Myocyte (in vitro differentiated cells): ENCODE measurements around the gene UTS2B. TPM values are rescaled to one million over a fixed set of nuclear protein-coding genes. Genes with fewer than 3 reads are reported as not detected.

Experiments
- DNase-seq: peaks from one replicate; pipeline ENCODE4 v3.0.0-alpha.2; 2012; ENCODE audit warnings: low read depth
- total RNA-seq: library from RNA; depleted of rRNA; stranded (reverse); fragments of >200 nt; gene quantifications from 2 replicates; pipeline ENCODE4 v1.2.3, GENCODE V29; 2014

The UTS2B gene
- total RNA-seq, 1 donor from 2014 or later = 0.16 TPM

DNA sequence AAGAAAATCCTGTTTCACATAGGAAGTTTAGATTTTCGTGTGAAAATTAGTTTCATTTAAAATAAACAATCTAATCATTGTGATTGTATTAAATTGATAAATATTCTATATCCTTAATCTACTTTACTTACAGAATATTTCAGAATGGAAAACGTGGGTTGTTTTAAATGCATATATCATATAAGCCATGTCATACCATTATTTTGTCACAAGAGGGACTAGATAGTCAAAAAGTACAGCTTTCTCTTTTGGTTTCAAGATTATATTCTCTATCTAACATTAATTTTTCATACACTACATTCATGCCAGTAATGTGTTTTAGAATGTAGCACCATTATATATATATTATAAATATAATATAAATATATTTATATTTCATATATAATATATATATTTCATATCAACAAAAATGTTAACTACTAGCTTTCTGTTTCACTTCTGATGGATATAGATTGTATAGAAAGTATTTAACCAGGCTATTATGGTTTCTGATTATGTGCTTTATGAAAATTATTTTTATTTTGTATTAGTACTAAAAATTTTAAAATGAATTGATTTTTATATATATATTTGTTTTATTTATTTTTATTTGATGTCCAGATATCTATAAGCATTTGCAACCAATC lies 86.0 kb downstream of the UTS2B start:
- peak; percentile 20 for DNase-seq

DNA sequence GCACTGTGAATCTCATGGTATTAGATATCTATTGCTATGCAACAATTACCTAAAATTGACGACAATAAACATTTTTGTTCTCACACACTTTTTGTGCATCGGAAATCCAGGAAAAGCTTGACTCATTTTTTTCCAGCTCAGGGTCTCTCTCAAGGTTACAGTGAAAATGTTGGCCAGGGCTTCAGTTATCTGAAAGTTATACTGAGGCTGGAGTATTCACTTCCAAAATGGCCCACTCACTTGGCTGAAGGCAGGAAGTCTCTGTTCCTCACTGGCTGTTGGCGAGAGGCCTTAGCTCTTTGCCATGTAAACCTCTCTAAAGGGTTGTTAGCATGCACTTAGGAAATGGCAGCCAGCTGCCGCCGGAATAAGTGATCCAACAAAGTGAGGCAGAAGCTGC lies 89.8 kb downstream of the UTS2B start:
- no peak for DNase-seq

DNA sequence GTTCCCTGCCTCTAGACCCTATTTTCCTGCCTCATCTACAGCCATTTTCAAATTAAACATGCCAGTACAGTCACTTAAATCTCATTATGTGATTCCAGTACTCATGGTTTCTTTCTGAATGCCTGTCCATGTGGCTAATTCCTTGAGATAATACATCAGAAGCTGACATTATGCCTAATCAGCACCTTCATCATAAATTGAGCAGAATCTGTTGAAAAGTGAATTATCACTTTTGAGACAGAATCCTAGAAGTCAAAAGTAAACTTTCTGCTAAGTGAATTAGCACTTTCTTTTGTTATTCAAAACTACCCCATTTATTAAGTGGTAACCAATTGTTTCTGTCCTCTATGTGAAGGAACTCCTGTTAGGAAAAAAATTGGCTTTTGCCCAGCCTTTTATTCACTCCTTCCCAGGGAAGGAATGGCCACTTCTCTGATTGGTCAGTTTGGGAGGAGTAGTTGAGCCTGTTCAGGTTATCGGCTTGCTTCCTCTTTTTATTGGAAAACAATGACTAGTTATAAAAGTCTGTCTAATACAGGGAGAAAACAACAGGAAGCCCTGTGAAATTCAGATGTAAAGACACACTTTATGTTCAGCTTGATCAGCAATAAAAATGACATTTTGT lies 90.8 kb downstream of the UTS2B start:
- no peak for DNase-seq

DNA sequence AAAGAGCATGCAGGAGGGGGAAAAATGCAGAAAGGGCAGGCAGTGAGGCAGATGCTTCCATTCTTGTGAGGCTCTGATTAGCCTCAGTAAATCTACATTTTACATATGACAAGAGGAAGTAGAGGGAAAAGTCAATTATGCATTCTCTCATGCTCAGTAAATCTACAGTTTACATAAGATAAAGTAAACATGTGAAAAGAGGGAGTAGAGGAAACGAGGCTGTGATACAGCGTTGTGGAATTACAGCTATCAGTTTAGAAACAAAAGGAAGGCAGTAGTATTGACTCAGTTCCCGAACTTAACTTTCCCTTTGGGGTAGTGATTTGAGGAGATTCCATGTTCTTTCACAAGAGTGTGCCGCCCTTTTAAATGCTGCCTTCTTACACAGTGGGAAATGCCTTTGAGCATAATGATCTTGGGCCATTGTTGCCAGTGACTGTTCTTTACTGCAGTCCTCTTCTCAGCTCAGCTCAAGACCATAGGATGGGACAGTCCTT lies 92.0 kb downstream of the UTS2B start:
- no peak for DNase-seq

DNA sequence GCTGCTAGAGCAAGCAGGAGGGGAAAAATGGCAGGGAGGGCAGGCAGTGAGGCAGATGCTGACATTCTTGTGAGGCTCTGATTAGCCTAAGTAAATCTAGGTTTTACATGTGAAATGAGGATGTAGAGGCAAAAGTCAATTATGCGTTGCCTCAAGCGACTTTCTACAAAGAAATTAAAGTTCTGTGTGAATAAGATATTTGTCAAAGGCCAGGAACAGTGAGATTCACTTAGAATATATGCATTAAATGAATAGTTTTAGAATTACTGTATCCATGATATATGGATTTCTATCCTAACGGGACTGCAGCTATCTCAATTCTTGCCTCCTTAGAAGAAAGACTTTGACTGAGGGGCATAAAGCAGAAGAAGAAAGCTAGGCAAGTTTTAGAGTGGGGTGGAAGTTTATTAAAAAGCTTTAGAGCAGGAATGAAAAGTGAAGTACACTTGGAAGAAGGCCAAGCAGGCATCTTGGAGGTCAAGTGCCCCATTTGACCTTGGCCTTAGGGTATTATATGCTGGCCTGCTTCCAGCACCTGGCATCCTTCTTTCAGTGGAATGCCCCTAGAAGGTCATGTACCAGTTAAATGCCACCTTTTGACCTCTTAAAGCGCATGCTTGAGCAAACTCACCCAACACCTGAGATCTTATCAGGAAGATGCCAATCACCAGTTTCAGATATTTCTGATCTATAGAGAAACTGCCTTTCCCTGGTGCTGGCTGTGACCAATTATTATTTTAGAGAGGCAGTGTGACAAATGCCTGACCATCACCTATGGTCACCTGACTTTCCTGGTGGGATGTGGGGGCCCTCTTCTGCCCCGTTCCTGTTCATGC lies 93.1 kb downstream of the UTS2B start:
- no peak for DNase-seq

DNA sequence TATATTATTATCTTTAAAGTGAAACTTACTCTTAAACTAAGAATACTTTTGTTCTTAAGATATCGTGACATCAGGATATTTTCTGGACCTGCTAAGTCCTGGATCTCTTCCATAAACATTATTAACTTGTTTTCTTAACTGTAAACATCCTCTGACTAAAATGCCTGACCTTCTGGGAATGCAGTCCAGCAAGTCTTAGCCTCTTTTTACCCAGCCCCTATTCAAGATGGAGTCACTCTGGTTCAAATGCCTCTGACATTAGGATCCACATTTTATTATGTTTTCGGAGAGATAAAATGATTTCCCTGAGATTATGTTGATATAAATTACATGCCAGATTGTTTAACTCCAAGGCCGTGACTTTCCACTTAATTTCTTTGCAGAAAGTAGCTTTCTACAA lies 93.7 kb downstream of the UTS2B start:
- no peak for DNase-seq

DNA sequence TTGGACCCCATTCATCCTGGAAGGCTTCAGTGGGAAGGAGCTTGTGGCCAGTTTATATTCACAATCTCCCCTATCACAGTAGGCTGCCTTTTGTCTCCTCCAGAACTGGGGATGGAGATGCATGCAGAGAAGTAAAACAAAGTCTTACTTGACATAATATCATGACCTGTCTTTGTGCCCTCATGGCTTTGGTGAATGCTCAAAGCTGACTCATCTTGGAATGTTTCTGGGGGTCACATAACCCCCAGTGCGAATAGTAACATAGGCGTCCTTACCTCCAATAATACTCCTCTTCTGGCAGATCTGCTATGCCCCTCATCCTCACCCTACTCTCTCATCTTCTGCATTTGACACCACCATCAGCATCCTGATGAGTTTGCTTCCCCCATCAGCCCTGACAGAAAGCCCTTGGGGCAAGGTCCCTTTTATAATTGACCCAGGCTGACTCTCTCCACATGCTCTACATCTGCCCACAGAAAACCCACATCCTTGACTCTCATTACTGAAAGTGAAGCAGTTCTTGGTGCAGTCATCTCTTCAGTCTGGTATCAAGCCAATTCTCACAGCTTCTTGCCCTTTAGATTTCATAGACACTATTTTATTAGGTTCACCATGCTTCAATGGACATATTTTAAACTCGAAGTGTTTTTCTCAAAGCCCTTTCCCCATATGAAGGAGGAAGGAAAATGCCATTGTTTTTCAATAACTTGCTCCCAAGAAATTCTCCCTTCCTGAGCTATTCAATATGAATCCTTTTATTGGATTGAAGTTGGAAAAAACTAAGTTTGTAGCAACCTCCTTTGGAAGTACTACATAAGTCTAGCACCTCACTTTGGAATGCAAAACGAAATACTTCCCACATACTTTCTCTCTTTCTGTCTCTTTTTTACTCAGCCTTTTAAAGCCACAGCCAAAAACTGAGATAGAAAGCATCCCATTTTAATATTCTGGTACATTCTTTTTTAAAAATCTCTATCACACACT lies 94.7 kb downstream of the UTS2B start:
- peak; percentile 27 for DNase-seq

DNA sequence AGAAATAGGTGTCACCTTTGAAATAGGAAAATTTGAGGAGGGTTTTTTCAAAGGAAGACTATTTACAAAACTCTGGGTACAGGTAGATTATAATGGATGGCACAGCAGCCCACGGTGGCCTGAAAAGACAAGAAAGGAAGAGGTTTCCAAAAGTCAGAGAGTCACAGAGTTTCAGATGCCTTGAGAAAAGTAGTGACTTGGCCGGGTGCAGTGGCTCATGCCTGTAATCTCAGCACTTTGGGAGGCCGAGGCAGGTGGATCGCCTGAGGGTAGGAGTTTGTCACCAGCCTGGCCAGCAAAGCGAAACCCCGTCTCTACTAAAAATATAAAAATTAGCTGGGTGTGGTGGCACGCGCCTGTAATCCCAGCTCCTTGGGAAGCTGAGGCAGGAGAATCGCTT lies 96.1 kb downstream of the UTS2B start:
- DNase-seq = no peak

DNA sequence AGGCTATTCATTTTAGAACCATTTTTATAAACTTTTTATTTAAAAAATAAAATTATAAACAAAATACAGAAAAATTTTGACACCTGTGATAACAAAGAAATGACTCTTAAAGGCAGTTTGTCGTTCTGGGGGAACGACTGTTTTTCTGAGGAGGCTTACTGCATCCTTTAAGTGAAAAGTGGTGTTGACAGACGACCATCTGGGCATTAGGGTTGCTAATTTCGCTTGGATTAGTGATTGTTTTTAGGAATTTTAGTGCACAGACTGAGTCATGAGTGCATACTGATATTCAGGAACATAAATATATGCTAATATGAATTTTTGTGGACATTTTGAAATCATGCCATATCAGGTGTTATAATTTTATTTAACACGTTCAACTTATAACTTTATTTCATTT lies 102.8 kb downstream of the UTS2B start:
- no peak for DNase-seq

DNA sequence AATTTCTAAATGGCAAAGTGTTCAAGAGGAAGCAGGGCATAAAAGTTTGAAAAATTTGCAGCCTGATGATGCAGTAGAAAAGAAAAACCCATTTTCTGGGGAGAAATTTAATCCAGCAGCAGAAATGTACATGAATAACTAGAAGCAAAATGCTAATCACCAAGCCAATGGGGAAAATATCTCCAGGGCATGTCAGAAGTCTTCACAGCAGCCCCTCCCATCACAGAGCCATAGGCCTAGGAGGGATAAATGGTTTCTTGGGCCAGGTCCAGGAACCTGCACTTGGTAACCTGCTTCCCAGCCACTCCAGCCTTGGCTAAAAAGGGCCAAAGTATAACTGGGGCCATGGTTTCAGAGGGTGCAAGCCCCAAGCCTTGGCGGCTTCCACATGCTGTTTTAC lies 108.7 kb downstream of the UTS2B start:
- no peak for DNase-seq

DNA sequence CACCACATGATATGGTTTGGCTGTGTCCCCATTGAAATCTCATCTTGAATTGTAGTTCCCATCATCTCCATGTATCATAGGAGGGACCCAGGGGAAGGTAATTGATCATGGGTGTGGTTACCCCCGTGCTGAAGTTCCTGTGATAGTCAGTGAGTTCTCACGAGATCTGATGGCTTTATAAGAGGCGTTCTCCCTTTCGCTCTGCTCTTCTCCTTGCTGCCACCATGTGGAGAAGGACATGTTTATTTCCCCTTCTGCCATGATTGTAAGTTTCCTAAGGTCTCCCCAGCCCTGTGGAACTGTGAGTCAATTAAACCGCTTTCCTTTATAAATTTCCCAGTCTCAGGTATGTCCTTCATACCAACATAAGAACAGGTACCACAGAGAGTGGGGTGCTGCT lies 109.4 kb downstream of the UTS2B start:
- no peak for DNase-seq

DNA sequence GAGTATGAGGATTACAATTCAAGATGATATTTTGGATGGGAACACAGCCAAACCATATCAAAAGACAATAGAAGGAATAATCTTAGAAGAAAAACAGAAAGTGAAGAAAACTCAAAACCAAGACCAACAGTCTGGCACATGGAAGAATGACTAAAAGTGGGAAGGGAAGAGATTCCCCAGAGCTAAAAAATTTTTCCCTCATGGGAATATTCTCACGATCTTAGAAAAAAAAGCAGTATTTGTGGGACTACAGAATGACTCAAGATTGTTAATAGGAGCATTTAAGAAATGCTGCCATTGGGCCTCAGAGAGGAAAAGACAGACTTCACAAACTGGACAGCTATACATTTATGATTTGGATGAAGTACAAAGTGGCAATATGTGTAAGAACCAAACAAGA lies 113.0 kb downstream of the UTS2B start:
- DNase-seq = peak; percentile 44

Other genes with a start within 250 kb of the UTS2B start
- 0.72 TPM in 1 of 2 replicates, not detected in the other for gene OSTN, start 131.3 kb downstream of the UTS2B start, total RNA-seq
- gene CCDC50, start 1.1 kb downstream of the UTS2B start, total RNA-seq = 51.0 and 67.0 TPM in 2 replicates
- not detected in 2 replicates for gene PYDC2, start 130.6 kb upstream of the UTS2B start, total RNA-seq